Stimulated activated CD8-positive, alpha-beta memory T cell treated with anti-CD3 and anti-CD28 coated beads, Interleukin-4, amount 100 ng/mL, for 1 hour (primary cell): ENCODE data around the gene SCAF4.
"Not testable (repeated sequence)": the region's sequence is repeated elsewhere in the genome, so short reads cannot be mapped to it uniquely, and the experiment has no call there.

ENCODE experiments used
- DNase-seq, 2 donors: peaks; one replicate each; pipeline ENCODE4 v3.0.0-alpha.2; 2020; ENCODE audit warnings: low read depth in 2 of 2, low spot score in 1 of 2

The SCAF4 gene

DNA sequence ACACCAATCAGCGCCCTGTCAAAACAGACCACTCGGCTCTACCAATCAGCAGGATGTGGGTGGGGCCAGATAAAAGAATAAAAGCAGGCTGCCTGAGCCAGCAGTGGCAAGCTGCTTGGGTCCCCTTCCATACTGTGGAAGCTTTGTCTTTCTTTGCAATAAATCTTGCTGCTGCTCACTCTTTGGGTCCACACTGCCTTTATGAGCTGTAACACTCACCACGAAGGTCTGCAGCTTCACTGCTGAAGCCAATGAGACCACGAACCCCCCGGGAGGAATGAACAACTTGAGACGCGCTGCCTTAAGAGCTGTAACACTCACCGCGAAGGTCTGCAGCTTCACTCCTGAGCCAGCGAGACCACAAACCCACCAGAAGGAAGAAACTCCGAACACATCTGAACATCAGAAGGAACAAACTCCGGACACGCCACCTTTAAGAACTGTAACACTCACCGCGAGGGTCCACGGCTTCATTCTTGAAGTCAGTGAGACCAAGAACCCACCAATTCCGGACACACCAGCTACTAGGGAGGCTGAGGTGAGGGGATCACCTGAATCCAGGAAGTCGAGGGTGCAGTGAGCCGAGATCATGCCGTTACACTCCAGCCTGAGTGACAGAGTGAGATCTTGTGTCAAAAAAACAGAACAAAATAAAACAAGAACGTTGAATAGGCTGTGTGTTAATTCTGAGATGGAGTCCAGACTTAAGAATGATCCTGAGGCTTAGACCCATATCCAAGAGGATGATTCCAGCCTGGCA is 76.9 kb downstream of the SCAF4 start:
- not testable (repeated sequence) for DNase-seq

DNA sequence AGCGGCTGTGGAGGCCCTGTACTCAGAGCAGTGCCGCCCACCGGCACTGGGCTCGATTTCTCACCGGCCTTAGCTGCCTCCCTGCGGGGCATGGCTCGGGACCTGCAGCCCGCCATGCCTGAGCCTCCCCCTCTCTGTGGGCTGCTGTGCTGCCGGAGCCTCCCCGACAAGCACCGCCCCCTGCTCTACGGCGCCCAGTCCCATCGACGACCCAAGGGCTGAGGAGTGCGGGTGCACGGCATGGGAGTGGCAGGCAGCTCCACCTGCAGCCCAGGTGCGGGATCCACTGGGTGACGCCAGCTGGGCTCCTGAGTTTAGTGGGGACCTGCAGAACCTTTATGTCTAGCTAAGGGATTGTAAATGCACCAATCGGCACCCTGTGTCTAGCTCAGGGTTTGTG is 77.6 kb downstream of the SCAF4 start:
- no peak for DNase-seq

DNA sequence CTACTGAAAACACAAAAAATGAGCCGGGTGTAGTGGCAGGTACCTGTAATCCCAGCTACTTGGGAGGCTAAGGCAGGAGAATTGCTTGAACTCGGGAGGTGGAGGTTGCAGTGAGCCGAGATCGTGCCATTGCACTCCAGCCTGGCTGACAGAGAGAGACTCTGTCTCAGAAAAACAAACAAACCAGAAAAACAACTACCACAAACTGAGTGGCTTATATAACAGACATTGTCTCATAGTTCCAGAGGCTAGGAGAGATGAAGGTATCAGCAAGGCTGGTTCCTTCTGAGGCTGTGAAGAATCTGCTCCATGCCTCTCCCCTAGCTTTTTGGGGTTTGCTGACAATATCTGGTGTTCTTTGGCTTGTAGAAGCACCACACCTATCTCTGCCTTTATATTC is 80.4 kb downstream of the SCAF4 start:
- DNase-seq = not testable (repeated sequence)

DNA sequence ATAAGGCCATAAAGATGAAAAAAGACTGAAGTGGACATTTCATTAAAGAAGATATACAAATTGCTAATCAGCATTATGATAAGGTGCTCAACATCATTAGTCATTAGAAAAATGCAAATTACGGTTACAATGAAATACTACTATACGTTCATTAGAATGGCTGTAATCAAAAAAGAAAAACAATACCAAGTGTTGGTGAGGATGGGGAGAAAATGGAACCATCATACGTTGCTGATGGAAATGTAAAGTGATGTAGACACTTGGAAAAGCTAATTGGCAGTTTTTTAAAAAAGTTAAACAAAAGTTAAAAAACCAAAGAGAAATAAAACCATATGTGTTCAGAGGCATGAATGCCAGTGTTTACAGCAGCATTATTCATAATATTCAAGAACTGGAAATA is 81.0 kb downstream of the SCAF4 start:
- DNase-seq = no peak

DNA sequence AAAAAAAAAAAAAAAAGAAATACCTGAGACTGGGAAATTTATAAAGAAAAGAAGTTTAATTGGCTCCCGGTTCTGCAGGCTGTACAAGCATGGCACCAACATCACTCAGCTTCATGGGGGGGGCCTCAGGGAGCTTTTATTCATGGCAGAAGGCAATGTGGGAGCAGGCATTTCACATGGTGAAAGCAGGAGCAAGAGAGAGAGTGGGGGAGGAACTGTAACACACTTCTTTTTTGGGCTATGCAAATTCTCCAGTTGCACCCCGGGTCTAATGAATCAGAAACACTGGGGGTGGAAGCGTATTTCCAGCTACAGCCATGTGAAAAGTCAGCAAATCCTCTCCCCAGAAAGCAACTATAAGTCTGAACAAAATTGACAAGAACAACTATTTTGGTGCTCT is 84.3 kb downstream of the SCAF4 start:
- no peak for DNase-seq

DNA sequence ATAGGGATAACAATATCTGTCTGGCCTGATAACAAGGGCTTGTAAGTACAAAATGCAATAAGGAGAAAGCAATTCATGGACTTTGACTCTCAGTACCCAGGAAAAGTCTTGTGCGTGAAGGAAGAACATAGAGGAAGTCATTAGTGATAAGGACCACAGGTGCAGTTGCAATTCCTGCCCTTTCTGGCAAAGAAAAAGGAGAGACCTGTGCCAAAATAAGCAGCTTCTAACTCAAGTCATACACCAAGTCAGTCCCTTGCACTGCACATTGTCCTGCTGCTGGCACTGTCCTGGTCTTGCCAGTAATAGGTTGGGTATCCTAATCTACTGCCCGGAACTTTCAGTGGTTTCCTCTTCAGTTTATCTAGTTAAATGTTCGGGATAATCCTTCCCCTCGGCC is 87.3 kb downstream of the SCAF4 start:
- no peak for DNase-seq

DNA sequence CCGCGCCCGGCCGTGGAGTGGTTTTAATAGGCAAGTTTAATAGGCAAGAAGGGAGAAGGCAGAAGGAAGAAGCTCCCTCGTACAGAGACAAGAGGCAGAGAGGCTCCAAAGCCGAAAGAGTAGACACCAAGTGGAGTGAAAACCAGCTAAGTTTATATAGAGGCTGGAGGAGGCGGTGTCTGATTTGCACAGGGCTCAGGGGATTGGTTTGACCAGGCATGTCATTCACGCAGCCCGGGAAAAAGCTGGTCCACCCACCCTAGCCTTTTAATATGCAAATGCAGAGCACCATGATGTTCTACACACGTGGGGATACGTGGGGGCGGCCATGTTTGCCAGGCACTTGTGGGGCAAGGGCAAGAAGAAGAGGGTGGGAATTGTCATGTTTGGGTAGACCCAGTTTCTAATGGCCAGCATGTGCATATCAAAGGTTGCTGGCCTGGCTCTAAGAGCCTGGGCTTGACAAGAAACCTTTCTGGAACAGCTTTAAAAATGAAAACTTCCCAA is 90.4 kb downstream of the SCAF4 start:
- no peak for DNase-seq

DNA sequence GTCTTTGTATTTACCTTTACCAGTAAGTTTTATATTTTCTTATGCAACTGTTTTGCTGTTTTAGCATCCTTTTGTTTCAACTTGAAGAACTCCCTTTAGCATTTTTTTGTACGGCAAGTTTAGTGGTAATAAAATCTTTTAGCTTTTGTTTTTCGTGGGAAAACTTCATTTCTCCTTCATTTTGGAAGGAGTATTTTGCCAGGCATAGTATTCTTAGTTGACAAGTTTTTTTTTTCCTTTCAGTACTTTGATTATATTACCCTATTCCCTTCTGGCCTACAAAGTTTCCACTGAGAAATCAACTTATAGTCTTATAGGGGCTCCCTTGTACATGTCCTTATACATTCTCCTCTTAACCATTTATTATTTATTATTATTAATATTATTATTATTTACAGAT is 95.0 kb downstream of the SCAF4 start:
- DNase-seq = no peak

DNA sequence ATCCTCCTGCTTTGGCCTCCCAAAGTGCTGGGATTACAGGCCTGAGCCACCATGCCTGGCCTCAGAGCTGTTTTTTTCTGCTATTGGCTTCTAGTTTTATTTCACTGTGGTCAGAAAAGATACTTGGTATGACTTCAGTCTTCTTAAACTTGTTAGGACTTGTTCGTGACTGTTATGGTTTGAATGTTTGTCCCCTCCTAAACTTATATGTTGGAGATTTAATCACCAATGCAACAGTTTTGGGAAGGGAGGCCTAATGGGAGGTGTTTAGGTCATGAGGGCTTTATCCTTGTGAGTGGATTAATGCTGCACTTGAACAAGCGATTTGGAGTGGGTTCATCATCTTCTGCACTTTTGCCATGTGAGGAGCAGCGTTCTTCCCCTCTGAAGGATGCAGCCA is 96.9 kb downstream of the SCAF4 start:
- DNase-seq = no peak

DNA sequence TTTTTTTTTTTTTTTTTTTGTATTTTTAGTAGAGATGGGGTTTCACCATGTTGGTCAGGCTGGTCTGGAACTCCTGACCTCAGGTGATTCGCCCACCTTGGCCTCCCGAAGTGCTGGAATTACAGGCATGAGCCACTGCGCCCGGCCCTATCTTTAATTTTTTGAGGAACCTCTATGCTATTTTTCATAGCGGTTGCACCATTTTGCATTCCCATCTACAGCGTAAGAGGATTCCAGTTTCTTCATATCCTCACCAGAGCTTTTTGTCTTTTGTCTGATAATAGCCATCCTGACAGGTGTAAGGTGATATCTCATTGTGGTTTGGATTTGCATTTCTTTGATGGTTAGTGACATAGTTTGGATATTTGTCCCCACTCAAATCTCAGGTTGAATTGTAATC is 100.0 kb downstream of the SCAF4 start:
- DNase-seq = not testable (repeated sequence)

DNA sequence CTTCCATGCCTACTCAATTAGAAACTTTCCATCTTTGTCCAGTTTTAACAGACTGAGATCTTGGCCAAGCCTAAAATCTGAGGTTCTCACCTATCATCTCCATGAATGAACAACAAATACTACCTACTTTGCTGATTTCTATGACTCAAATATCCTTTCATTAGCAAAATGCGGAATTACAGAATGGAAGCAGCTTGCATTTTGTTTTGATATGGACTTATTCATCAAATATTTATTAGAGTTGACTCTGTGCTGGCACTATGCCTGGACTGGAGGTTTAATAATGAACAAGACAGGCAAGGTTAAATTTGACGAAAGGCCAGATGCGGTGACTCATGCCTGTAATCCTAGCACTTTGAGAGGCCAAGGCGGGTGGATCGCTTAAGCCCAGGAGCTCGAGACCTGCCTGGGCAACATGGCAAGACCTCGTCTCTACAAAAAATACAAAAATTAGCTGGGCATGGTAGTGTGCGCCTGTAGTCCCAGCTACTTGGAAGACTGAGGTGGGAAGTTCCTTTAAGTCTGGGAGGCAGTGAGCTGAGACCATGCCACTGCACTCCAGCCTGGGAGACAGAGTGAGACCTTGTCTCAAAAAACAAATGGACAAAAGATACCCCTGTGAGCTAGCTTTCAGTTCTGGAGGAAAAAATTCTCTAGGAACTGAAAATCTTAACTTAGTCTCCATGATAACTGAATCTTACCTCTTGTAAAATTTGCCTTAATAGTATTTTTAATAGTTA is 101.8 kb downstream of the SCAF4 start:
- no peak for DNase-seq

DNA sequence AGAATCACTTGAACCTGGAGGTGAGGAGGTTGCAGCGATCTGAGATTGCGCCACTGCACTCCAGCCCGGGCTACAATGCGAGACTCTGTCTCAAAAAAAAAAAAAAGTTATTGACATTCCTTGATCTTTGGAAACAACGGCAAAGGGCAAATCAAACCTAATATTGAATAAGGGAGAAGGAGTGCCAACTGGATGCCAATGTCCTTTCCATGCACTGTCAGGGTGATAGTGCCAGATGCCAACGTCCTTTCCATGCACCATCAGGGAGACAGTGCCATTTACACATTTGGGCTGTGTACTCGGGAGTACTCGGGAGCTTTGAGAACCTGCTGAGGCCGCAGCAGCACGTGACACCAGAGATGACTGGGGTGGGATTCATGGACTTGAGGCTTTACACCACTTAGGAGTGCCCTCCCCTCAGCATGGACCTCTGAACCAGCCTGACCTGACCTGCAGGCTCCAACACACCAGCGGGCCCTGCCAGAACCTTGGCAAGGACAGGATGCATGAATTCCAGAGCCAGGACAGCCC is 106.9 kb downstream of the SCAF4 start:
- no peak for DNase-seq

DNA sequence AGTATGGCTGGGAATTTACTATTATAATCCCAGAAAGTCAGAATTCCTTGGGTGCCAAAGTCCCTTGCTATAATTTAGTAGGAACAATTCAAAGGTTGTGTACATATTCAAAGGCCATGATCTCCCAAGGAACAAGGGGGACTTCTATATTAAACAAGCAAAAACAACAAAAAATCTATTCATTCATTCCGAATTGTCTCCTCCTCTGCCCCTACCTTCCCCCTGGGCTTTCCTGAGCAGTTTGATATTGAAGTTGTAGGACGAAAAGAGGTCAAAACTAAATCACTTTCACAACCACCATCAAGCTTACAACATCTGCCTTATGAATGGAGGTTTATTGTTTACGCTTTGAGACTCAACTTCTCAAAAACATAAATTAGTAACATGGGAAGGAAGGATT is 107.7 kb downstream of the SCAF4 start:
- DNase-seq = no peak

DNA sequence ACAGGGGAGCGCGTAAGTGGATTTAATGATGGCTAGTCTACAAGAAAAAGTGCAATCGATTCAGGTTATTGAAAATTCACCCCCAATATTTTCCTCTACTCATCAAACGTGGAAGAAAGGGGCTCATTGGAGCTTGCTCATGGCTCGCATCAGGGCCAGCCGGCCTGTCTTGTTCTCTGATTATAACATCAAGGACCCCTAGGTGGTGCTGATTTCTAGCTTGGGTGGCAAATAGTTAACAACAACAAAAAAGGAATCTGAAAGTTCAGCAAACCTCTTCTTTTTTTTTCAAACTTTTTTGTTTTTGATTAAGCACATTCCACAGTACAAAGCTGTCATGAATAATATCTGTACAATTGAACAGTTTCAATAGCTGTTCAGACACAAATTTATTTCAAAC is 108.3 kb downstream of the SCAF4 start:
- DNase-seq = no peak

DNA sequence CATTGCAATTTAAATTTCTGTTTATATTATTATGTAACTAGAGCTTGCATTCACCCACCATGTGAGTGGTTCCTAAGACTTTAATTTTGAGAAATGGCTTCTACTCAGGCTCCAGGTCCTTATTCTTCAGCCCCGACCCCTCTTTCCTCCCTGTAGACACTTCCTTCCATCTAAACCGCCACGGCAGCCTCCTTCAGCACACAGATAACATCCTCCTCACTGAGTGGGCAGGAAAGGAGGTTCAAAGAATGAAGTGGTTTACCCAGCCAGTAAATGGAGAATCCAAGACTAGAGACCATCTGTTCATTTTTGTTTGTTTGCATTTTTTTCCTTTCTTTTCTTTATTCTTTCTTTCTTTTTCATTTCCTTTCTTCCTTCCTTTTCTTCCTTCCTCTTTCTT is 109.5 kb downstream of the SCAF4 start:
- DNase-seq = no peak
